ENCODE measurements around the gene DUSP21.
"Not testable (repeated sequence)": the region's sequence is repeated elsewhere in the genome, so short reads cannot be mapped to it uniquely, and the experiment has no call there.

Gene DUSP21

DNA sequence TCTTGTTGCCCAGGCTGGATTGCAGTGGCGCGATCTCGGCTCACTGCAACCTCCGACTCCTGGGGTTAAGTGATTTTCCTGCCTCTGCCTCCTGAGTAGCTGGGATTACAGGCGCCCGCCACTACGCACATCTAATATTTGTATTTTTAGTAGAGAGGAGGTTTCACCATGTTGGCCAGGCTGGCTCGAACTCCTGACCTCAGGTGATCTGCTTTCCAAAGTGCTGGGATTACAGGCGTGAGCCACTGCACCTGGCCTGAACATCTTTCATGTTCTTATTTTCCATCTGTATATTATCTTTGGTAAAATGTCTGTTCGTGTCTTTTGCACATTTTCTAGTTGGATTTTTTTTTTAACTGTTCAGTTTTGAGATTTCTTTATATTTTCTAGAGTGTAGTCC lies 46.9 kb downstream of the DUSP21 start:
- WGBS, 2 donors (ENCODE audit: extremely low coverage in 2 of 2, insufficient read length in 2 of 2, insufficient replicate concordance in 1 of 2) = no CpG with 5 or more reads among the region's 10 CpGs
- H2AK5ac ChIP-seq (ENCODE audit: low read depth, low read length); H2BK120ac ChIP-seq (ENCODE audit: low read depth, low read length); H3K9ac ChIP-seq (ENCODE audit: low read depth, low read length, poor library complexity); H3K4ac ChIP-seq (ENCODE audit: low read length); H2BK5ac ChIP-seq (ENCODE audit: low read length); H2BK15ac ChIP-seq (ENCODE audit: low read length); H3K18ac ChIP-seq (ENCODE audit: low read length); H3K79me1 ChIP-seq (ENCODE audit: low read depth, low read length); H2AFZ ChIP-seq (ENCODE audit: low read length); H4K91ac ChIP-seq (ENCODE audit: low read depth, low read length, poor library complexity); H3K4me1 ChIP-seq (ENCODE audit: control insufficient read depth in 2 of 2, insufficient read depth in 1 of 2, low read depth in 1 of 2, low read length in 2 of 2); DNase-seq (ENCODE audit: low spot score); H3K14ac ChIP-seq (ENCODE audit: low read length); H3K27ac ChIP-seq (replicated peaks; ENCODE audit: low read length); H3K36me3 ChIP-seq (replicated peaks in 1 of 2; ENCODE audit: control insufficient read depth in 2 of 2, insufficient read depth in 2 of 2, low read length in 2 of 2); H3K27me3 ChIP-seq (ENCODE audit: control insufficient read depth in 3 of 3, insufficient read depth in 3 of 3, low read depth in 1 of 3, low read length in 3 of 3); H4K8ac ChIP-seq (ENCODE audit: low read depth, low read length); H3K4me2 ChIP-seq (ENCODE audit: insufficient read depth, low read length, poor library complexity, severe bottlenecking); H3K9me3 ChIP-seq (replicated peaks in 1 of 2; ENCODE audit: control insufficient read depth in 2 of 2, insufficient read depth in 1 of 2, low read depth in 1 of 2, low read length in 2 of 2); H3K4me3 ChIP-seq (ENCODE audit: low read length in 2 of 2); H2BK12ac ChIP-seq (ENCODE audit: low read length); H3K23ac ChIP-seq (ENCODE audit: low read depth, low read length, poor library complexity): not testable (repeated sequence)

- no peak overlapping the region for H2BK120ac ChIP-seq (ENCODE audit: low read depth, low read length)
- no peak overlapping the region for H2AFZ ChIP-seq (ENCODE audit: low read length)
- H3K4me2 ChIP-seq (ENCODE audit: insufficient read depth, low read length, poor library complexity, severe bottlenecking) = no peak overlapping the region
- no peaks in the 10 kb centered on the region for H3K36me3 ChIP-seq (replicated peaks in 1 of 2; ENCODE audit: control insufficient read depth in 2 of 2, insufficient read depth in 2 of 2, low read length in 2 of 2)
- no peak overlapping the region for H3K4me3 ChIP-seq (ENCODE audit: low read length in 2 of 2)
- H3K4ac ChIP-seq (ENCODE audit: low read length) = no peak overlapping the region
- H3K14ac ChIP-seq (ENCODE audit: low read length) = no peak overlapping the region
- H2AK5ac ChIP-seq (ENCODE audit: low read depth, low read length) = no peak overlapping the region
- no peak overlapping the region for H4K91ac ChIP-seq (ENCODE audit: low read depth, low read length, poor library complexity)
- no peak overlapping the region for H3K23ac ChIP-seq (ENCODE audit: low read depth, low read length, poor library complexity)
- peaks cover 0 to 3% of the 10 kb centered on the region in 2 donors for H3K9me3 ChIP-seq (replicated peaks in 1 of 2; ENCODE audit: control insufficient read depth in 2 of 2, insufficient read depth in 1 of 2, low read depth in 1 of 2, low read length in 2 of 2)
- no peaks in the 10 kb centered on the region for H3K4me1 ChIP-seq (ENCODE audit: control insufficient read depth in 2 of 2, insufficient read depth in 1 of 2, low read depth in 1 of 2, low read length in 2 of 2)
- DNase-seq (ENCODE audit: low spot score) = no peak
- no peak overlapping the region for H2BK5ac ChIP-seq (ENCODE audit: low read length)
- H3K18ac ChIP-seq (ENCODE audit: low read length) = no peak overlapping the region
- no peak overlapping the region for H3K27ac ChIP-seq (replicated peaks; ENCODE audit: low read length)
- no peak overlapping the region for H2BK12ac ChIP-seq (ENCODE audit: low read length)
- WGBS, 2 donors (ENCODE audit: extremely low coverage in 2 of 2, insufficient read length in 2 of 2, insufficient replicate concordance in 1 of 2) = no CpG with 5 or more reads among the region's 6 CpGs
- H2BK15ac ChIP-seq (ENCODE audit: low read length) = no peak overlapping the region
- H3K27me3 ChIP-seq (ENCODE audit: control insufficient read depth in 3 of 3, insufficient read depth in 3 of 3, low read depth in 1 of 3, low read length in 3 of 3) = no peaks in the 10 kb centered on the region
- no peak overlapping the region for H4K8ac ChIP-seq (ENCODE audit: low read depth, low read length)
- H3K79me1 ChIP-seq (ENCODE audit: low read depth, low read length) = no peaks in the 10 kb centered on the region
- no peak overlapping the region for H3K9ac ChIP-seq (ENCODE audit: low read depth, low read length, poor library complexity)
Measured at GRCh38 chrX:44891642-44892041, 47.8 kb downstream of the DUSP21 start.

Measured in neuronal stem cell (in vitro differentiated cells).